NCI-H345 (cell line): ENCODE data around the gene HHIP.

Experiments used
- DNase-seq: peaks from one replicate; lab custom pipeline; 2025; lab: John Stamatoyannopoulos, UW

HHIP gene

GRCh38 chr4:144709159-144709558, 63.2 kb downstream of the HHIP start:
- no peak for DNase-seq

- DNase-seq = peak; percentile 70
Measured at GRCh38 chr4:144709793-144710525, 64.0 kb downstream of the HHIP start.

- DNase-seq = peak; percentile 44
Measured at GRCh38 chr4:144710526-144710912, 64.6 kb downstream of the HHIP start.

GRCh38 chr4:144711700-144712456, 65.9 kb downstream of the HHIP start:
- no peak for DNase-seq

- DNase-seq = no peak
Measured at GRCh38 chr4:144712775-144713174, 66.8 kb downstream of the HHIP start.

GRCh38 chr4:144714166-144714565, 68.2 kb downstream of the HHIP start:
- no peak for DNase-seq

- no peak for DNase-seq
Measured at GRCh38 chr4:144715230-144715629, 69.3 kb downstream of the HHIP start.

GRCh38 chr4:144716778-144717177, 70.8 kb downstream of the HHIP start:
- DNase-seq = no peak

- DNase-seq = no peak
Measured at GRCh38 chr4:144718958-144719512, 73.1 kb downstream of the HHIP start.

- no peak for DNase-seq
Measured at GRCh38 chr4:144720491-144720890, 74.5 kb downstream of the HHIP start.

GRCh38 chr4:144721994-144722393, 76.0 kb downstream of the HHIP start:
- DNase-seq = no peak

GRCh38 chr4:144723471-144723870, 77.5 kb downstream of the HHIP start:
- DNase-seq = no peak

GRCh38 chr4:144729175-144729574, 83.2 kb downstream of the HHIP start:
- no peak for DNase-seq

GRCh38 chr4:144732584-144733428, 86.8 kb downstream of the HHIP start:
- no peak for DNase-seq

GRCh38 chr4:144733566-144733965, 87.6 kb downstream of the HHIP start:
- no peak for DNase-seq

- DNase-seq = no peak
Measured at GRCh38 chr4:144734522-144734921, 88.6 kb downstream of the HHIP start.

GRCh38 chr4:144738649-144739048, 92.7 kb downstream of the HHIP start:
- DNase-seq = no peak

- no peak for DNase-seq
Measured at GRCh38 chr4:144739511-144740033, 93.6 kb downstream of the HHIP start.

GRCh38 chr4:144740316-144740715, 94.4 kb downstream of the HHIP start:
- DNase-seq = no peak

- DNase-seq = no peak
Measured at GRCh38 chr4:144748814-144749555, 103.0 kb downstream of the HHIP start.

- peak; percentile 18 for DNase-seq
Measured at GRCh38 chr4:144750348-144750747, 104.4 kb downstream of the HHIP start.
